ENCODE results near the gene FUZ. TPM values are rescaled to one million over a fixed set of nuclear protein-coding genes. Genes with fewer than 3 reads are reported as not detected.

The FUZ gene
- total and polyA plus RNA-seq, 4 donors: 3.8 to 12.5 (median 7.0) TPM

GRCh38 chr19:49770529-49770928, 42.6 kb downstream of the FUZ start:
- TF ChIP-seq HNF4A (conservative IDR thresholded peaks at IDR 0.05): no peak
- TF ChIP-seq FOXA1 (IDR thresholded peaks at IDR 0.05): no peak
- no peak for TF ChIP-seq RAD21 (IDR thresholded peaks at IDR 0.05)
- no peak for TF ChIP-seq NR2F2 (IDR thresholded peaks at IDR 0.05)
- no peaks in the 10 kb centered on the region for H3K9me3 ChIP-seq (ENCODE audit: control insufficient read depth in 4 of 4, low read length in 3 of 4)
- H3K4me1 ChIP-seq (ENCODE audit: control insufficient read depth in 4 of 4, insufficient read depth in 4 of 4, low read length in 3 of 4): peaks cover 2 to 25% (median 20%) of the 10 kb centered on the region in 4 donors
- DNase-seq (ENCODE audit: low spot score): no peak
- H3K4me3 ChIP-seq (ENCODE audit: low read depth in 1 of 3, low read length in 3 of 3): no peak overlapping the region
- H3K9ac ChIP-seq (ENCODE audit: low read depth in 1 of 2, low read length in 2 of 2): no peak overlapping the region
- no peak overlapping the region for H3K27ac ChIP-seq (ENCODE audit: low read depth in 1 of 2, low read length in 2 of 2)
- no peaks in the 10 kb centered on the region for H3K27me3 ChIP-seq (ENCODE audit: control insufficient read depth in 4 of 4, insufficient read depth in 4 of 4, low read length in 3 of 4)
- H3K36me3 ChIP-seq (ENCODE audit: control insufficient read depth in 4 of 4, insufficient read depth in 3 of 4, low read depth in 1 of 4, low read length in 3 of 4): no peaks in the 10 kb centered on the region
- 95% methylated on average over 8 of the region's 8 CpGs for WGBS

- no peak for DNase-seq (ENCODE audit: low spot score)
- no peaks in the 10 kb centered on the region for H3K36me3 ChIP-seq (ENCODE audit: control insufficient read depth in 4 of 4, insufficient read depth in 3 of 4, low read depth in 1 of 4, low read length in 3 of 4)
- H3K9ac ChIP-seq (ENCODE audit: low read depth in 1 of 2, low read length in 2 of 2): peak overlapping the region in 1 of 2 donors; percentile 95
- H3K27me3 ChIP-seq (ENCODE audit: control insufficient read depth in 4 of 4, insufficient read depth in 4 of 4, low read length in 3 of 4): no peaks in the 10 kb centered on the region
- H3K4me3 ChIP-seq (ENCODE audit: low read depth in 1 of 3, low read length in 3 of 3): peak overlapping the region in 2 of 3 donors; percentile 88 to 96
- H3K27ac ChIP-seq (ENCODE audit: low read depth in 1 of 2, low read length in 2 of 2): peak overlapping the region in 1 of 2 donors; percentile 73
- peaks cover 2 to 28% (median 22%) of the 10 kb centered on the region in 4 donors for H3K4me1 ChIP-seq (ENCODE audit: control insufficient read depth in 4 of 4, insufficient read depth in 4 of 4, low read length in 3 of 4)
- TF ChIP-seq EGR1 (IDR thresholded peaks at IDR 0.05; ENCODE audit: low read depth in 2 of 2): no peak
- TF ChIP-seq, protein P1, sequence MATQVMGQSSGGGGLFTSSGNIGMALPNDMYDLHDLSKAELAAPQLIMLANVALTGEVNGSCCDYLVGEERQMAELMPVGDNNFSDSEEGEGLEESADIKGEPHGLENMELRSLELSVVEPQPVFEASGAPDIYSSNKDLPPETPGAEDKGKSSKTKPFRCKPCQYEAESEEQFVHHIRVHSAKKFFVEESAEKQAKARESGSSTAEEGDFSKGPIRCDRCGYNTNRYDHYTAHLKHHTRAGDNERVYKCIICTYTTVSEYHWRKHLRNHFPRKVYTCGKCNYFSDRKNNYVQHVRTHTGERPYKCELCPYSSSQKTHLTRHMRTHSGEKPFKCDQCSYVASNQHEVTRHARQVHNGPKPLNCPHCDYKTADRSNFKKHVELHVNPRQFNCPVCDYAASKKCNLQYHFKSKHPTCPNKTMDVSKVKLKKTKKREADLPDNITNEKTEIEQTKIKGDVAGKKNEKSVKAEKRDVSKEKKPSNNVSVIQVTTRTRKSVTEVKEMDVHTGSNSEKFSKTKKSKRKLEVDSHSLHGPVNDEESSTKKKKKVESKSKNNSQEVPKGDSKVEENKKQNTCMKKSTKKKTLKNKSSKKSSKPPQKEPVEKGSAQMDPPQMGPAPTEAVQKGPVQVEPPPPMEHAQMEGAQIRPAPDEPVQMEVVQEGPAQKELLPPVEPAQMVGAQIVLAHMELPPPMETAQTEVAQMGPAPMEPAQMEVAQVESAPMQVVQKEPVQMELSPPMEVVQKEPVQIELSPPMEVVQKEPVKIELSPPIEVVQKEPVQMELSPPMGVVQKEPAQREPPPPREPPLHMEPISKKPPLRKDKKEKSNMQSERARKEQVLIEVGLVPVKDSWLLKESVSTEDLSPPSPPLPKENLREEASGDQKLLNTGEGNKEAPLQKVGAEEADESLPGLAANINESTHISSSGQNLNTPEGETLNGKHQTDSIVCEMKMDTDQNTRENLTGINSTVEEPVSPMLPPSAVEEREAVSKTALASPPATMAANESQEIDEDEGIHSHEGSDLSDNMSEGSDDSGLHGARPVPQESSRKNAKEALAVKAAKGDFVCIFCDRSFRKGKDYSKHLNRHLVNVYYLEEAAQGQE (IDR thresholded peaks at IDR 0.05): no peak
- no peak for TF ChIP-seq RXRA (IDR thresholded peaks at IDR 0.05)
- no peak for TF ChIP-seq SP1 (IDR thresholded peaks at IDR 0.05)
- no peak for TF ChIP-seq HNF4G (IDR thresholded peaks at IDR 0.05)
- no peak for TF ChIP-seq GABPA (IDR thresholded peaks at IDR 0.05 in 1 of 2, conservative IDR thresholded peaks at IDR 0.05 in 1 of 2)
- TF ChIP-seq, protein P2, sequence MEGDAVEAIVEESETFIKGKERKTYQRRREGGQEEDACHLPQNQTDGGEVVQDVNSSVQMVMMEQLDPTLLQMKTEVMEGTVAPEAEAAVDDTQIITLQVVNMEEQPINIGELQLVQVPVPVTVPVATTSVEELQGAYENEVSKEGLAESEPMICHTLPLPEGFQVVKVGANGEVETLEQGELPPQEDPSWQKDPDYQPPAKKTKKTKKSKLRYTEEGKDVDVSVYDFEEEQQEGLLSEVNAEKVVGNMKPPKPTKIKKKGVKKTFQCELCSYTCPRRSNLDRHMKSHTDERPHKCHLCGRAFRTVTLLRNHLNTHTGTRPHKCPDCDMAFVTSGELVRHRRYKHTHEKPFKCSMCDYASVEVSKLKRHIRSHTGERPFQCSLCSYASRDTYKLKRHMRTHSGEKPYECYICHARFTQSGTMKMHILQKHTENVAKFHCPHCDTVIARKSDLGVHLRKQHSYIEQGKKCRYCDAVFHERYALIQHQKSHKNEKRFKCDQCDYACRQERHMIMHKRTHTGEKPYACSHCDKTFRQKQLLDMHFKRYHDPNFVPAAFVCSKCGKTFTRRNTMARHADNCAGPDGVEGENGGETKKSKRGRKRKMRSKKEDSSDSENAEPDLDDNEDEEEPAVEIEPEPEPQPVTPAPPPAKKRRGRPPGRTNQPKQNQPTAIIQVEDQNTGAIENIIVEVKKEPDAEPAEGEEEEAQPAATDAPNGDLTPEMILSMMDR (IDR thresholded peaks at IDR 0.05; ENCODE audit: low read depth, low read length, missing input control): no peak
- no peak for TF ChIP-seq ATF3 (IDR thresholded peaks at IDR 0.05)
- TF ChIP-seq NR2F2 (IDR thresholded peaks at IDR 0.05): no peak
- no peak for TF ChIP-seq ZBTB33 (IDR thresholded peaks at IDR 0.05)
- H3K9me3 ChIP-seq (ENCODE audit: control insufficient read depth in 4 of 4, low read length in 3 of 4): no peaks in the 10 kb centered on the region
- WGBS: 64% methylated on average over 12 of the region's 12 CpGs
Observed at GRCh38 chr19:49767967-49768581, 45.0 kb downstream of the FUZ start.

Measured in liver (tissue), 9 donors.